ENCODE results near the gene COMMD9.

DNA sequence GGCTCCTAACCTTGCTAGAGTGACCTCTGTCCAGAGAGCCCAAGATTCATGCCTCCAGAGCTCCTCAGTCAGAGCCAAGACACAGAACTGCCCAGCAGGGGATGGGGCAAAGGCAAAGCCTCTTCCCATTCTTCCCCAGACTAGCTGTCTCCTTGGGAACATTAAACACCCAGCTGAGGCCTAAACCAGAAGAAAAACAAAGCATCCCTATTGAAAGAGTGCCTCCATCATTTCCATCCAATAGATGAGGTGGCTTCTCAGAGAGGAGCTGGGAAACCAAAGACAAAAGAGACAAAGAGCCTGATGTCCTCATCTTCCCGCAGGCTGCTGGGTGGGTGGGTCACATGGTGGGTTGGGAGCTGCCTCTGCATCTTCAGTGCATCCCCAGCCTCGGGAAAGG lies 37.4 kb downstream of the COMMD9 start:
- TF ChIP-seq, protein P1, sequence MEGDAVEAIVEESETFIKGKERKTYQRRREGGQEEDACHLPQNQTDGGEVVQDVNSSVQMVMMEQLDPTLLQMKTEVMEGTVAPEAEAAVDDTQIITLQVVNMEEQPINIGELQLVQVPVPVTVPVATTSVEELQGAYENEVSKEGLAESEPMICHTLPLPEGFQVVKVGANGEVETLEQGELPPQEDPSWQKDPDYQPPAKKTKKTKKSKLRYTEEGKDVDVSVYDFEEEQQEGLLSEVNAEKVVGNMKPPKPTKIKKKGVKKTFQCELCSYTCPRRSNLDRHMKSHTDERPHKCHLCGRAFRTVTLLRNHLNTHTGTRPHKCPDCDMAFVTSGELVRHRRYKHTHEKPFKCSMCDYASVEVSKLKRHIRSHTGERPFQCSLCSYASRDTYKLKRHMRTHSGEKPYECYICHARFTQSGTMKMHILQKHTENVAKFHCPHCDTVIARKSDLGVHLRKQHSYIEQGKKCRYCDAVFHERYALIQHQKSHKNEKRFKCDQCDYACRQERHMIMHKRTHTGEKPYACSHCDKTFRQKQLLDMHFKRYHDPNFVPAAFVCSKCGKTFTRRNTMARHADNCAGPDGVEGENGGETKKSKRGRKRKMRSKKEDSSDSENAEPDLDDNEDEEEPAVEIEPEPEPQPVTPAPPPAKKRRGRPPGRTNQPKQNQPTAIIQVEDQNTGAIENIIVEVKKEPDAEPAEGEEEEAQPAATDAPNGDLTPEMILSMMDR (conservative IDR thresholded peaks at IDR 0.05), result no peak
- no peak for TF ChIP-seq ZFX (IDR thresholded peaks at IDR 0.05)
